Stimulated activated CD4-positive, alpha-beta T cell treated with anti-CD3 and anti-CD28 coated beads, Interleukin-2, amount 100 ng/mL, for 24 hours (primary cell): ENCODE results near the gene AFF3.
A peak's percentile ranks its signal among the peaks of the same experiment; 100 is the strongest.
"Not testable (repeated sequence)": the region's sequence is repeated elsewhere in the genome, so short reads cannot be mapped to it uniquely, and the experiment has no call there.

Source experiments
- DNase-seq, 2 donors: peaks; one replicate each; pipeline ENCODE4 v3.0.0-alpha.2; 2020

The AFF3 gene, protein sequence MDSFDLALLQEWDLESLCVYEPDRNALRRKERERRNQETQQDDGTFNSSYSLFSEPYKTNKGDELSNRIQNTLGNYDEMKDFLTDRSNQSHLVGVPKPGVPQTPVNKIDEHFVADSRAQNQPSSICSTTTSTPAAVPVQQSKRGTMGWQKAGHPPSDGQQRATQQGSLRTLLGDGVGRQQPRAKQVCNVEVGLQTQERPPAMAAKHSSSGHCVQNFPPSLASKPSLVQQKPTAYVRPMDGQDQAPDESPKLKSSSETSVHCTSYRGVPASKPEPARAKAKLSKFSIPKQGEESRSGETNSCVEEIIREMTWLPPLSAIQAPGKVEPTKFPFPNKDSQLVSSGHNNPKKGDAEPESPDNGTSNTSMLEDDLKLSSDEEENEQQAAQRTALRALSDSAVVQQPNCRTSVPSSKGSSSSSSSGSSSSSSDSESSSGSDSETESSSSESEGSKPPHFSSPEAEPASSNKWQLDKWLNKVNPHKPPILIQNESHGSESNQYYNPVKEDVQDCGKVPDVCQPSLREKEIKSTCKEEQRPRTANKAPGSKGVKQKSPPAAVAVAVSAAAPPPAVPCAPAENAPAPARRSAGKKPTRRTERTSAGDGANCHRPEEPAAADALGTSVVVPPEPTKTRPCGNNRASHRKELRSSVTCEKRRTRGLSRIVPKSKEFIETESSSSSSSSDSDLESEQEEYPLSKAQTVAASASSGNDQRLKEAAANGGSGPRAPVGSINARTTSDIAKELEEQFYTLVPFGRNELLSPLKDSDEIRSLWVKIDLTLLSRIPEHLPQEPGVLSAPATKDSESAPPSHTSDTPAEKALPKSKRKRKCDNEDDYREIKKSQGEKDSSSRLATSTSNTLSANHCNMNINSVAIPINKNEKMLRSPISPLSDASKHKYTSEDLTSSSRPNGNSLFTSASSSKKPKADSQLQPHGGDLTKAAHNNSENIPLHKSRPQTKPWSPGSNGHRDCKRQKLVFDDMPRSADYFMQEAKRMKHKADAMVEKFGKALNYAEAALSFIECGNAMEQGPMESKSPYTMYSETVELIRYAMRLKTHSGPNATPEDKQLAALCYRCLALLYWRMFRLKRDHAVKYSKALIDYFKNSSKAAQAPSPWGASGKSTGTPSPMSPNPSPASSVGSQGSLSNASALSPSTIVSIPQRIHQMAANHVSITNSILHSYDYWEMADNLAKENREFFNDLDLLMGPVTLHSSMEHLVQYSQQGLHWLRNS (N-terminal part only)

DNA sequence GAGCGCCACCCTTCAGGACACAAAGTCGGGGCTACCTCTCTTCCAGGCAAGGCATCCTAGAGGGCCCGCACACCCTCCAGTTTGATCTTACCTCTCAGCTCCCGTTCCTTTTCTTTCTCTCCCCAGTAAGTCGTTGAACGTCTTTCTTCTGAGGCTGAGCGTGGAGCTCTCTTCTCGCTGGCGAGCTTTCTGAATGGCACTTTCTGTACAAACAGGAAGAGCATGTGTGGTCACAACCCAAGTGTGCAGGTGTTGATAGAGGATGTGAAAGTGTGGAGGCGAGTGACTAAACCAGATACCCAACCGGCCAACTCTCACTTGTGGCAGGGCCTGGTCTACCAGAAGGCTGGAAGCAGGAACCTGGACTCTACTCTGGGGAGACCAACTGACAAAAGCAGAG, at the start of gene AFF3:
TSS of gene AFF3 (minus strand) at position 198 of the 400 bp plus-strand sequence. CDS start 38,136 bp downstream, outside the sequence.
- DNase-seq = peak; percentile 45 to 64

DNA sequence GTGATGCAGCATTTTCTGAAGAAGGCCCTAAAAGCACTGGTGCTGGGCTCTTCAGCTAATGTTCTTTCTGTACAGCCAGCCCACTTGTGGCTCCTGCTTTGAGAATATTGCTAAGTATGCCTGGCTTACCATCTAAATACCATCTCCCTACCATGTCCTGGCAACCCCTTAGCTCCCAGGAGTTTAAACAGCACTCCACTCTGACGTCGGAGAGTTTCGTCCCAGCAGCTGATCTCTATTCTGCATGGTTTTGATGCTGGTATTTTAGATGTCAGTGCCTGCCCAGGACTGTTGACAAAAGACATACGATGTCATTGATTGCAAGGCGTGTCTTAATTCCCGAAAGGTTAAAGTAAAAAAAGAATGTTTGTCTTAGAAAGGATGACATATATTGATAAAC, 47.0 kb upstream of the AFF3 start:
- DNase-seq = no peak

GRCh38 chr2:100188326-100188725, 45.9 kb upstream of the AFF3 start:
- no peak for DNase-seq

DNA sequence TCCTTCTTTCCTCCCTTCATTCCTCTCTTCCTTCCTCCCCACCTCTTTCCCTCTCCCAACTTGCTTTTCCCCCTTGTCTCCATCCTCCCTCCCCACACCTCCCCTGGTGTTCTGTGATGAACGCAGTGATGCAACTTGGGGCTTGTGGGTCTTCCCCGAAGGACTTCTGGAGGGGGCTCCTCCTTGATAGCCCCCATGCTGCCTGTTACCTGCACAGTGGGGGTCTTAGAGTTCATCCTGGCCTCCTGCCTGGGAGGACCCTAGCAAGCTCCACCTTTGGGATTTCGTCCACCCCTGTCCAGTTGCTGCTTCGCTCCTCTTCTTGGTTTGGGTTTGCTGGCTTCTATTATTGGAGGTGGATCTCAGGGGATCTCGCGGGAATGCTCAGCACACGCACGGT, 43.7 kb upstream of the AFF3 start:
- no peak for DNase-seq

GRCh38 chr2:100185516-100185915, 43.1 kb upstream of the AFF3 start:
- DNase-seq = no peak

GRCh38 chr2:100185105-100185504, 42.7 kb upstream of the AFF3 start:
- DNase-seq = no peak

- no peak for DNase-seq
Observed at GRCh38 chr2:100184055-100184737, 41.8 kb upstream of the AFF3 start.

GRCh38 chr2:100182494-100183361, 40.3 kb upstream of the AFF3 start:
- DNase-seq = no peak

- DNase-seq = no peak
Observed at GRCh38 chr2:100180503-100180902, 38.1 kb upstream of the AFF3 start.

- DNase-seq = no peak
Observed at GRCh38 chr2:100179806-100180205, 37.4 kb upstream of the AFF3 start.

DNA sequence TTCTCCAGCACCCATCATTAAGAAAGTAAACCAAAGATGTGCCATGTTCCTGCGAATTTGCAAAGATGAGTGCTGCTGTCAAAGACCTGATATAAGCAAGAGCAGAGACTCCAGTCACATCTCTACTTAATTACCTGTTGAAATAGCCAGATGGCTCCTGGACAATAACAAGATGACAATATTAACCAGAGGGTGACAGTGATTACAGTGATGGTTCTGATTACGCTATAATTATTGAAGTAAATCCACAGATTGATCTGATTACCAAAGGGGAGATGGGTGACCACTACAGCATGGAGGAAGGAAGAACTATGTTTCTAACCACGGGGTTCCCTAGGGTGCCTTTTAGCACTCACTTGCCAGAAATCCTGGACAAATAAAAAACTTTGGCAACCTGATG, 36.5 kb upstream of the AFF3 start:
- DNase-seq = no peak

DNA sequence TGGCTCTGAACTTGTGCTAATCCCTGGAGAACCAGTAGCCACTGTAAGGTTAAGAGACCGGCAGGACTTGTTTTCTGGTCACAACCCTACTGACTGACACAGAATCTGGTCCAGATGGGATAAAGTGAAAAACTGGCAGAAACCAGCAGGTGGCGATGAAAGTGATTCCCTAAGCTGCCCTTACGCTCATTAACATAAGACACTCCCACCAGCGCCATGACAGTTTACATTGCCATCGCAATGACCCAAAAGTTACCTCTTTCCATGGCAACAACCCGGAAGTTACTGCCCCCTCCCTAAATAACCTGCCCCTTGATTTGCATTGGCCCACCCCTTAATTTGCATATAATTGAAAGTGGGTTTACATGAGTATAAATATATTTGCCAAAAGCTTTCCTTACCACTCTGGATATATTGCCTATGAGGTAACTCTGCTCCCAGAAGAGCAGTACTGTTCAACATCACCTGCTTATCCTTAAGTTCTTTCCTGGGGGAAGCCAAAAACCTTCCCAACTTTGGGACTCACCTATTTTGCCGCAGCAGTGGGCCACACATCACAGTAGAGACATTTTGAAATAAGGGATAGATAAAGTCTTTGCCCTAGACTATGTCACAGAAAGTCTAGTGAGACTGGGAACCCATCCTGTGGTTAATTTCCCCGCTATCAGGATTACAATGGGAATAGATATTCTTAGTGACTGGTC, 35.8 kb upstream of the AFF3 start:
- peak in 1 of 2 donors; percentile 26 for DNase-seq

DNA sequence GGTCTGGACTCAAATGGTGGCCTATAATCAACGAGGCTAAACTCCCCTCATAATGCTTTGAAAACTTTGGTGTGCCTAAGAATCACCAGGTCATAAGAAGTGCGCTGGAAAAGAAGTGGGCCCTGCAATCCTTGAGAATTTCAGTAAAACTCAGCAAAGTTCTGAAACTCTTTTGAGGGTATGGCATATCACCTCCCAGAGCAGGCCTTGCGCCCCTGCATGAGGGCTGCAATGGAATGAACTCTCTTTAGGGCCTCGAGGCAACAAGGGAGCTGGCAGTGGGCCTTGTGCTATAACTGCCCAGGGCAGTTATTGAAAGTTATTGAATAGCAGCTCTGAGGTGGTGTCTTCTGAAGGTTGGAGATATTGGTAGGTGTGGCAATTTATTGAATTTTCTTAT, 34.5 kb upstream of the AFF3 start:
- no peak for DNase-seq

GRCh38 chr2:100174026-100174431, 31.6 kb upstream of the AFF3 start:
- no peak for DNase-seq

DNA sequence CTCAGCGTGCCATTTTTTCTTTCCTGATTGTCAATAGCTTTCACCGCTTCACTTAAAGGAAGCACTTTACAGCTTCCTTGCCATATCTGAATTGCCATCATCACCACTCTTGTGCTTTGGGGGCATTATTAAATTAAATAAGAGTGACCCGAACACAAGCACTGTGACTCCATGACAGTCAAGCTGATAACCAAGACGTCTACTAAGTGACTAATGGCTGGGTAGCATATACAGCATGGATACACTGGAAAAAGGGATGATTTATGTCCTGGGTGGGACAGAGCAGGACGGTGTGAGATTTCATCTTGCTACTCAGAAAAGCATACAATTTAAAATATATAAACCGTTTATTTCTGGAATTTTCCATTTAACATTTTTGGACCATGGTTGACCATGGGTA, 24.3 kb upstream of the AFF3 start:
- no peak for DNase-seq

DNA sequence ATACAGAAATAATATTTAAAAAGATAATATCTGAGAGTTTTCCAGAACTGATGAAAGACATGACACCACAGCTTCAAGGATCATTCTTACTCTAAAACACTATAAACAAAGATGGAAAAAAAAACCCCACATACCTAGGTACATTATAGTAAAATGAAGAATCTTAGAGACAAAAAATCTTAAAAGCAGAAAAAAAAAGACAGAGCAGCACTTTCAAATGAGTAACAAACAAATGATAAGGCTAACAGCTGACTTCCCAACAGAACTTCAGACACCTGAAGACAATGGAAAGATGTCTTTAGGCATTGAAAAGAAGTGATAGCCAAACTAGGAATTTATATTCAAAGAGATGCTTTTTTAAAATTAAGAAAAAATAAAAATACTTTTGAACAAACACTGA, 21.2 kb upstream of the AFF3 start:
- no peak for DNase-seq

DNA sequence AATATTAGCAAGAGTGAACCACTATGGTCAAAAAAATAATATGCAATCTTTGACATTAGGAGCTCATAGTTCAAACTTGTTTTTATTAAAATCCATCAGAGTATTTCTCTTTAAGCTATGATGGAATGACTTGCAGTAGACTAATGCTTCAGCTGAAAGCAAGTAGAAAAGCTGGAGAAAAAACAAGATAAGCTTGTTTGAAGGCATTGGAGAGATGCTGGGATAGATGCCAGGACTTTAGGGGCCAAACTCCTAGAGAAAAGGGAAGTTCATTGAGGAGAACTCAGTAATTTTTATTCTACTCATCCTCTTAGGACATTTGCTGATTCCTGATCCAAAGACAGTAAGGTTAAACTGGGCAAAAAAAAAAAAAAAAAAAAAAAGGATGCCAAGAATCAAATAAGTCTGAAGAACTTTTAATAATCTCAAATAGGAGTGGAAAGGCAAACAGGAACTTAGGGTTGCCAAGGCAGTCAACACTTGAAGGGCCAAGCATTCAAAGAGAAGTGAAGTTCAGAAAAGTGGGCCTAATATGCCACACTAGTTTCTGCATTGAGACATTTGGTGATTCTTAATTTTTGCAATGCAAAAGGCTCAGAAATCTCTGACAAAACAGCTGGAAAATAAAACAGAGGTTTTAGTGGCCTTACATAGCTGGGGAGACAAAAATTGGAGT, 19.7 kb upstream of the AFF3 start:
- no peak for DNase-seq

GRCh38 chr2:100160396-100160795, 18.0 kb upstream of the AFF3 start:
- no peak for DNase-seq

DNA sequence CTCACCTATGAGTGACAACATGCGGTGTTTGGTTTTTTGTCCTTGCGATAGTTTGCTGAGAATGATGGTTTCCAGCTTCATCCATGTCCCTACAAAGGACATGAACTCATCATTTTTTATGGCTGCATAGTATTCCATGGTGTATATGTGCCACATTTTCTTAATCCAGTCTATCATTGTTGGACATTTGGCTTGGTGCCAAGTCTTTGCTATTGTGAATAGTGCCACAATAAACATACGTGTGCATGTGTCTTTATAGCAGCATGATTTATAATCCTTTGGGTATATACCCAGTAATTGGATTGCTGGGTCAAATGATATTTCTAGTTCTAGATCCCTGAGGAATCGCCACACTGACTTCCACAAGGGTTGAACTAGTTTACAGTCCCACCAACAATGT, 9.4 kb upstream of the AFF3 start:
- not testable (repeated sequence) for DNase-seq

DNA sequence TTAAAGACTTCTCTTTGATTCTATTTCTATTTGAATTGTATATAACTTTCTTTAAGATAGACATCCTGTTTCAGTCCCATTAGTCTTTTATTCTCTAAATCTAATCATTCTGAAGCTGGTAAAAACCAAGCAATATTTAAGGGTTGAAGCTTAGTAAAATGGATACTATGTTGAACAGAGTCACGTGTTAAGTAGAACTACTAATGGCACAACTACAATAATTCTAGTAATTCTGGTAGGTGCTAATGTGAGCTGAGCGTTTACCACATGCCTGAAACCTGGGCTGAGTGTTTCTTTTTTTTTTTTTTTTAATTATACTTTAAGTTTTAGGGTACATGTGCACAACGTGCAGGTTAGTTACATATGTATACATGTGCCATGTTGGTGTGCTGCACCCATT, 8.9 kb upstream of the AFF3 start:
- no peak for DNase-seq
